ENCODE data around the gene SLC27A3.

Gene SLC27A3

DNA sequence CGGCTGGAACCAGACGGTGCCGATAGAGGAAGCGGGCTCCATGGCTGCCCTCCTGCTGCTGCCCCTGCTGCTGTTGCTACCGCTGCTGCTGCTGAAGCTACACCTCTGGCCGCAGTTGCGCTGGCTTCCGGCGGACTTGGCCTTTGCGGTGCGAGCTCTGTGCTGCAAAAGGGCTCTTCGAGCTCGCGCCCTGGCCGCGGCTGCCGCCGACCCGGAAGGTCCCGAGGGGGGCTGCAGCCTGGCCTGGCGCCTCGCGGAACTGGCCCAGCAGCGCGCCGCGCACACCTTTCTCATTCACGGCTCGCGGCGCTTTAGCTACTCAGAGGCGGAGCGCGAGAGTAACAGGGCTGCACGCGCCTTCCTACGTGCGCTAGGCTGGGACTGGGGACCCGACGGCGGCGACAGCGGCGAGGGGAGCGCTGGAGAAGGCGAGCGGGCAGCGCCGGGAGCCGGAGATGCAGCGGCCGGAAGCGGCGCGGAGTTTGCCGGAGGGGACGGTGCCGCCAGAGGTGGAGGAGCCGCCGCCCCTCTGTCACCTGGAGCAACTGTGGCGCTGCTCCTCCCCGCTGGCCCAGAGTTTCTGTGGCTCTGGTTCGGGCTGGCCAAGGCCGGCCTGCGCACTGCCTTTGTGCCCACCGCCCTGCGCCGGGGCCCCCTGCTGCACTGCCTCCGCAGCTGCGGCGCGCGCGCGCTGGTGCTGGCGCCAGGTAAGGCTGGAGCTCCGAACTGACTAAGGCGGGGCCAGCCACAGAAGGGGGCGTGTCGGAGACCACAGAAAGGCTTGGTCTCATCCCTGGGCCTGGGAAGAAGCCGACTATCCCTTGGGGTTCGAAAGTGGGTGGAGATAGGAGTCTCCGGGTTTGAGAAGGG, 486 bp downstream of the SLC27A3 start:
- Histone ChIP-seq H3K4me3 (peak overlapping the region; percentile 69 to 96 (median 86)), H3K27ac (peak overlapping the region; percentile 49 to 100 (median 98)), H3K4me1 (peaks cover 69 to 91% (median 84%) of the 10 kb centered on the region in 10 experiments), H3K9ac (peak overlapping the region; percentile 78 to 96 (median 89)), H4K20me1 (peaks cover 0 to 33% (median 7%) of the 10 kb centered on the region in 11 experiments; a peak in 9 of 22 replicates), H3K27me3 (no peaks in the 10 kb centered on the region), H3K9me3 (replicated peaks in 1 of 11) (no peaks in the 10 kb centered on the region), H3K36me3 (peaks cover 5 to 54% (median 39%) of the 10 kb centered on the region in 11 experiments), H3K4me2 (peak overlapping the region; percentile 94 to 100 (median 99))
- TF ChIP-seq Cebpa-rat (IDR thresholded peaks at IDR 0.05): no peak

DNA sequence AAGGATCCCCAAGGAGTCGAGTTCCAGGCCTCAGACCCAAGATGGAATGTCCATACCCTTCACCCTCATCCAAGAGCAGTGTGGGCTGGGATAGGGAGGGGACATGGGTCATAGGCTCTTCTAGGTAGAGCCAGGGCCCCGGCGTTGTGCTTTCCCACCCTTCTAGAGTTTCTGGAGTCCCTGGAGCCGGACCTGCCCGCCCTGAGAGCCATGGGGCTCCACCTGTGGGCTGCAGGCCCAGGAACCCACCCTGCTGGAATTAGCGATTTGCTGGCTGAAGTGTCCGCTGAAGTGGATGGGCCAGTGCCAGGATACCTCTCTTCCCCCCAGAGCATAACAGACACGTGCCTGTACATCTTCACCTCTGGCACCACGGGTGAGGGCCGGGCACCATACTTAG, 1.1 kb downstream of the SLC27A3 start:
- H3K36me3 ChIP-seq: peaks cover 5 to 58% (median 40%) of the 10 kb centered on the region in 11 experiments
- H4K20me1 ChIP-seq: peaks cover 0 to 33% (median 7%) of the 10 kb centered on the region in 11 experiments; a peak in 9 of 22 replicates
- H3K27me3 ChIP-seq: no peaks in the 10 kb centered on the region
- no peaks in the 10 kb centered on the region for H3K9me3 ChIP-seq (replicated peaks in 1 of 11)
- peak overlapping the region; percentile 69 to 96 (median 86) for H3K4me3 ChIP-seq
- TF ChIP-seq Cebpa-rat (IDR thresholded peaks at IDR 0.05): no peak
- peak overlapping the region; percentile 94 to 100 (median 99) for H3K4me2 ChIP-seq
- peak overlapping the region; percentile 49 to 100 (median 98); a peak in 21 of 22 replicates for H3K27ac ChIP-seq
- peaks cover 65 to 90% (median 78%) of the 10 kb centered on the region in 10 experiments for H3K4me1 ChIP-seq
- H3K9ac ChIP-seq: peak overlapping the region; percentile 78 to 96 (median 89)

DNA sequence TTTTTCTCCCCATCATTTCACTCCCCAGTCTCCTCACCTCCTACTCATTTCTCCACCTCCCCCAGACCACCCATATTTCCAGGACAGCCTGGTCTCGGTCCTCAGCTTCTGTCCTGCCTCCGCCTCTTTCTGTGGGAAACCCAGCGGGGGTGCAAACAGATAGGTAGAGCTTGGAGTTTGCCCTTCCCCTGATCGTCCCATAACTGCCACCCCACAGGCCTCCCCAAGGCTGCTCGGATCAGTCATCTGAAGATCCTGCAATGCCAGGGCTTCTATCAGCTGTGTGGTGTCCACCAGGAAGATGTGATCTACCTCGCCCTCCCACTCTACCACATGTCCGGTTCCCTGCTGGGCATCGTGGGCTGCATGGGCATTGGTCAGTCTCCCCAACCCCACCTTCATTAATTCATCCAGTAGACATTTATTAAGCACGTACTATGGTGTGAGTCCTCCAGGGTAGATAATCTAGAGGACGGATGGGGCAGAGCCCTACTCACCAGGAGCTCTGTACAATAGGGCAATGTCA, 1.7 kb downstream of the SLC27A3 start:
- Histone ChIP-seq H3K4me2 (peak overlapping the region; percentile 94 to 100 (median 99)), H3K9me3 (replicated peaks in 1 of 11) (no peaks in the 10 kb centered on the region), H3K27ac (peak overlapping the region in 10 of 11 experiments; percentile 79 to 100 (median 98); a peak in 19 of 22 replicates), H3K27me3 (no peaks in the 10 kb centered on the region), H3K9ac (peak overlapping the region; percentile 78 to 96 (median 89)), H4K20me1 (peaks cover 0 to 33% (median 7%) of the 10 kb centered on the region in 11 experiments; a peak in 9 of 22 replicates), H3K4me1 (peaks cover 59 to 87% (median 73%) of the 10 kb centered on the region in 10 experiments), H3K36me3 (peaks cover 5 to 58% (median 40%) of the 10 kb centered on the region in 11 experiments), H3K4me3 (peak overlapping the region; percentile 69 to 96 (median 86); a peak in 19 of 20 replicates)
- no peak for TF ChIP-seq Cebpa-rat (IDR thresholded peaks at IDR 0.05)

DNA sequence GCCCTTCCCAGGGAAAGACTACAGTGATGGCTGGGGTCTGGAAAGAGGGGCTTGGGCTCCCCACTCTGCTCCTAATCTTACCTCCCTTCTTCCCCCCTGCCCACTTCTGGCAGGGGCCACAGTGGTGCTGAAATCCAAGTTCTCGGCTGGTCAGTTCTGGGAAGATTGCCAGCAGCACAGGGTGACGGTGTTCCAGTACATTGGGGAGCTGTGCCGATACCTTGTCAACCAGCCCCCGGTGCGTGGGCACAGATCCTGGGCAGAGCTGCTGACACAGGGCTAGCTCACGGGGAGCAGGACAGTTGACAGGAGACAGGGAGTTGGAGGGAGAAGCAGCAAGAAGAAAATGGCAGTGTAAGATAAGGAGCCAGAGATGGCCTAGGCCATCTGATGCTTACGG, 2.4 kb downstream of the SLC27A3 start:
- peaks cover 59 to 87% (median 73%) of the 10 kb centered on the region in 10 experiments for H3K4me1 ChIP-seq
- peaks cover 0 to 33% (median 7%) of the 10 kb centered on the region in 11 experiments; a peak in 9 of 22 replicates for H4K20me1 ChIP-seq
- no peak for TF ChIP-seq Cebpa-rat (IDR thresholded peaks at IDR 0.05)
- no peaks in the 10 kb centered on the region for H3K27me3 ChIP-seq
- peak overlapping the region in 10 of 11 experiments; percentile 78 to 96 (median 88); a peak in 19 of 22 replicates for H3K9ac ChIP-seq
- peak overlapping the region in 8 of 10 experiments; percentile 71 to 96 (median 88); a peak in 14 of 20 replicates for H3K4me3 ChIP-seq
- H3K27ac ChIP-seq: peak overlapping the region in 10 of 11 experiments; percentile 4 to 100 (median 90); a peak in 12 of 22 replicates
- peak overlapping the region; percentile 94 to 100 (median 99) for H3K4me2 ChIP-seq
- H3K36me3 ChIP-seq: peaks cover 5 to 50% (median 35%) of the 10 kb centered on the region in 11 experiments
- H3K9me3 ChIP-seq (replicated peaks in 1 of 11): no peaks in the 10 kb centered on the region

DNA sequence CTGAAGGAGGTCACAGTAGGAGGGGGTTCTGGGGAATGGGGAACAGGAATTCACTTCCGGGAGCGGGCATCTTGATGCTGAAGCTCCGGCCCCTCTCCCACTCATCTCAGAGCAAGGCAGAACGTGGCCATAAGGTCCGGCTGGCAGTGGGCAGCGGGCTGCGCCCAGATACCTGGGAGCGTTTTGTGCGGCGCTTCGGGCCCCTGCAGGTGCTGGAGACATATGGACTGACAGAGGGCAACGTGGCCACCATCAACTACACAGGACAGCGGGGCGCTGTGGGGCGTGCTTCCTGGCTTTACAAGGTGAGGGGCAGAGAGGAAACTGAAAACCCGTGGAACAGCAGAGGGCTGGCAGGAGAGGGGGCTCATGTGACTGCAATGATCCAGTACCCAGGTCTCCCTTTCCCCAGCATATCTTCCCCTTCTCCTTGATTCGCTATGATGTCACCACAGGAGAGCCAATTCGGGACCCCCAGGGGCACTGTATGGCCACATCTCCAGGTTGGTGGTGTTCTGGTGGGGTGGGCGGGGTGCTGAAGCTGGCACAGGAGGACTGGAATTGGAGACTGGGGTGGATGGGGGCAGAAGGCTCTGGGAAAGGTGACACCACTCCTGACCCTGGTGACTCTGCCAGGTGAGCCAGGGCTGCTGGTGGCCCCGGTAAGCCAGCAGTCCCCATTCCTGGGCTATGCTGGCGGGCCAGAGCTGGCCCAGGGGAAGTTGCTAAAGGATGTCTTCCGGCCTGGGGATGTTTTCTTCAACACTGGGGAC, 3.0 kb downstream of the SLC27A3 start:
- peak overlapping the region; percentile 94 to 100 (median 99); a peak in 21 of 22 replicates for H3K4me2 ChIP-seq
- peaks cover 0 to 33% (median 7%) of the 10 kb centered on the region in 11 experiments; a peak in 9 of 22 replicates for H4K20me1 ChIP-seq
- no peaks in the 10 kb centered on the region for H3K9me3 ChIP-seq (replicated peaks in 1 of 11)
- peak overlapping the region in 10 of 11 experiments; percentile 78 to 96 (median 88); a peak in 17 of 22 replicates for H3K9ac ChIP-seq
- peak overlapping the region in 6 of 10 experiments; percentile 71 to 96 (median 89); a peak in 9 of 20 replicates for H3K4me3 ChIP-seq
- no peak for TF ChIP-seq Cebpa-rat (IDR thresholded peaks at IDR 0.05)
- H3K4me1 ChIP-seq: peaks cover 59 to 87% (median 72%) of the 10 kb centered on the region in 10 experiments
- H3K27ac ChIP-seq: peak overlapping the region in 10 of 11 experiments; percentile 4 to 100 (median 62); a peak in 11 of 22 replicates
- no peaks in the 10 kb centered on the region for H3K27me3 ChIP-seq
- peaks cover 5 to 46% (median 33%) of the 10 kb centered on the region in 11 experiments; a peak in 21 of 22 replicates for H3K36me3 ChIP-seq

DNA sequence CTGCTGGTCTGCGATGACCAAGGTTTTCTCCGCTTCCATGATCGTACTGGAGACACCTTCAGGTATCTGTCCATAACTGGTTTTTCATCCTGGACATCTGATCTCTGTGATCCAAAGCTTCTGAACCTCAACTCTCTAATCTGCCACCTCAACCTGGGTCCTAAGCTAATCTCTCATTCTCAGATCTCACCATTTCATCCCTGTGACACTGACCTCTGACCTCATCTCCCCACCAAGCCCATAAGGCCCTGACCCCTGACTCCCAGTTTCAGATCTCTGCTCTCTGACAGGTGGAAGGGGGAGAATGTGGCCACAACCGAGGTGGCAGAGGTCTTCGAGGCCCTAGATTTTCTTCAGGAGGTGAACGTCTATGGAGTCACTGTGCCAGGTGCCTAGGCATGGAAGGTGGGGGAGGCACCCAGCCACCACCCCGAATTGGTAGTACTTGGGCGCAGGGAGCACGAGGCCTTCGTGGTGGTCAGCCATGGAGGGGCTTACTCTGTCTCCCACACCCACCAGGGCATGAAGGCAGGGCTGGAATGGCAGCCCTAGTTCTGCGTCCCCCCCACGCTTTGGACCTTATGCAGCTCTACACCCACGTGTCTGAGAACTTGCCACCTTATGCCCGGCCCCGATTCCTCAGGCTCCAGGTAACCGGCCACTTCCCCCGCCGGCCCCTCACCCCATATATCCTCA, 3.8 kb downstream of the SLC27A3 start:
- H3K4me1 ChIP-seq: peaks cover 54 to 84% (median 68%) of the 10 kb centered on the region in 10 experiments
- no peaks in the 10 kb centered on the region for H3K27me3 ChIP-seq
- H3K4me3 ChIP-seq: no peak overlapping the region
- peak overlapping the region in 9 of 11 experiments; percentile 94 to 100 (median 99); a peak in 15 of 22 replicates for H3K4me2 ChIP-seq
- no peaks in the 10 kb centered on the region for H3K9me3 ChIP-seq (replicated peaks in 1 of 11)
- peaks cover 5 to 46% (median 33%) of the 10 kb centered on the region in 11 experiments; a peak in 21 of 22 replicates for H3K36me3 ChIP-seq
- peak overlapping the region in 4 of 11 experiments; percentile 24 to 99 (median 93); a peak in 3 of 22 replicates for H3K27ac ChIP-seq
- peaks cover 0 to 33% (median 7%) of the 10 kb centered on the region in 11 experiments; a peak in 9 of 22 replicates for H4K20me1 ChIP-seq
- TF ChIP-seq Cebpa-rat (IDR thresholded peaks at IDR 0.05): no peak
- H3K9ac ChIP-seq: peak overlapping the region in 7 of 11 experiments; percentile 22 to 95 (median 84); a peak in 12 of 22 replicates

DNA sequence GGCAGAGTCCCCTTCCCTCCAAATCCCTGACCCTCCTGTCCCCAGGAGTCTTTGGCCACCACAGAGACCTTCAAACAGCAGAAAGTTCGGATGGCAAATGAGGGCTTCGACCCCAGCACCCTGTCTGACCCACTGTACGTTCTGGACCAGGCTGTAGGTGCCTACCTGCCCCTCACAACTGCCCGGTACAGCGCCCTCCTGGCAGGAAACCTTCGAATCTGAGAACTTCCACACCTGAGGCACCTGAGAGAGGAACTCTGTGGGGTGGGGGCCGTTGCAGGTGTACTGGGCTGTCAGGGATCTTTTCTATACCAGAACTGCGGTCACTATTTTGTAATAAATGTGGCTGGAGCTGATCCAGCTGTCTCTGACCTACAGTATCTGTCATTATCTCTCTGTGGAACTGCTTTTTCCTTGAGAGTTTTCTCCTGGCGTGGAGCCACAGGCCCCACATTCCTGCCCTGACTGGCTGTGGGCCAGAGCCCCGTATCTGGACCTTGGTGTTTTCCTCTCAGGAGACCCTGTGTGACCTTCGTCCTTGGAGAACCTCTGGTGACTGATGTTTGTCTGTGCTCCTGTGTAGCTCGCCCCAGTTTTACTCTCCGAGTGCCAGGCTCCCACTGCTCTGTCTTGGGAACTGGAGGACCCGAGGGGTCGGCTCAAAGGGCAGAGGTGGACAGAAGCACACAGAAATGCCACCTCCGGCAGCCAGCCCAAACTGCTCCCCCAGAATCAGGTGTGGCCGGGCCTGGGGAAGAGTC, 4.8 kb downstream of the SLC27A3 start:
- Histone ChIP-seq H3K9me3 (replicated peaks in 1 of 11) (no peaks in the 10 kb centered on the region), H3K4me2 (peak overlapping the region in 3 of 11 experiments; percentile 7 to 99 (median 26); a peak in 5 of 22 replicates), H4K20me1 (peaks cover 0 to 33% (median 7%) of the 10 kb centered on the region in 11 experiments; a peak in 9 of 22 replicates), H3K4me1 (peaks cover 51 to 84% (median 67%) of the 10 kb centered on the region in 10 experiments), H3K4me3 (no peak overlapping the region), H3K36me3 (peaks cover 5 to 46% (median 33%) of the 10 kb centered on the region in 11 experiments; a peak in 21 of 22 replicates), H3K27me3 (no peaks in the 10 kb centered on the region), H3K9ac (peak overlapping the region in 8 of 11 experiments; percentile 5 to 43 (median 16); a peak in 10 of 22 replicates), H3K27ac (peak overlapping the region in 5 of 11 experiments; percentile 2 to 44 (median 17); a peak in 6 of 22 replicates)
- no peak for TF ChIP-seq Cebpa-rat (IDR thresholded peaks at IDR 0.05)

Data from BLaER1 treated with 17β-estradiol and CSF1 and Interleukin-3, amounts not matched to agents 10 nM and 100 nM (cell line).